Retinal pigment epithelial cell (primary cell): ENCODE measurements around the gene DARS2.
A peak's percentile ranks its signal among the peaks of the same experiment; 100 is the strongest.

ENCODE experiments used
- DNase-seq: peaks from one replicate; pipeline ENCODE4 v3.0.0-alpha.2; 2010; ENCODE audit warnings: low read depth
- H3K4me3 ChIP-seq: 2 replicates; pipeline ENCODE4 v1.5.1; 2011; ENCODE audit warnings: mild to moderate bottlenecking, low read length, control low read depth, moderate library complexity
- CTCF ChIP-seq: conservative IDR thresholded peaks from 2 replicates; pipeline ENCODE4 v1.5.1; 2011; ENCODE audit warnings: low read depth, low read length, control low read depth, inconsistent platforms

The DARS2 gene

DNA sequence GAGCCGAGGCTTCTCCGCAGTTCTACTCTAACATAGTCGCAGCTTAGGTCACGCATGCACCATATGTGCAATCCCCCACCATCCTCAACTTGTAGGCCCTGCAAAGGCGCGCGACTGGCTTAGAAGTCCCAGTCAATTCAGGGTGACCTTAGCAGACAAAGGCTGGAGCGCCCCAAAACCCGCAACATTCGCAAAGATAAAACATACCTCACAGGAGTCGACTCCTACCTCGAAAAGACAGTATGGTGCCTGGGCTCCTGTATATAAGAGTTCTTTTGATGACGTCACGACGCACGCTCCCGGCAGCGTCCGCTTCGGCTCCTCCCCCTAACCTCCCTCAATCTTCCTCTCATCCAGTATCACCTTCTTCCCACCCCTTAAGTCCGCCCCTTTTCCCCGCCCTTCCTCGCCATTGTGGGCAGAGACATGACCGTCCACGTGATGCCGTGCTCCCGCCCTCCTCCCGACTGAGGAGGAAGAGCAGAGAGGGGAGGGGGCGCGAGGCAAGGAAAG lies 43.3 kb downstream of the DARS2 start, which contains the start of gene GAS5:
TSS of gene GAS5 (minus strand) at position 237 of the 513 bp plus-strand sequence.
- peak; percentile 99 for DNase-seq
- H3K4me3 ChIP-seq = peak within 1 kb of the TSS; percentile 99
- no peak for TF ChIP-seq CTCF

DNA sequence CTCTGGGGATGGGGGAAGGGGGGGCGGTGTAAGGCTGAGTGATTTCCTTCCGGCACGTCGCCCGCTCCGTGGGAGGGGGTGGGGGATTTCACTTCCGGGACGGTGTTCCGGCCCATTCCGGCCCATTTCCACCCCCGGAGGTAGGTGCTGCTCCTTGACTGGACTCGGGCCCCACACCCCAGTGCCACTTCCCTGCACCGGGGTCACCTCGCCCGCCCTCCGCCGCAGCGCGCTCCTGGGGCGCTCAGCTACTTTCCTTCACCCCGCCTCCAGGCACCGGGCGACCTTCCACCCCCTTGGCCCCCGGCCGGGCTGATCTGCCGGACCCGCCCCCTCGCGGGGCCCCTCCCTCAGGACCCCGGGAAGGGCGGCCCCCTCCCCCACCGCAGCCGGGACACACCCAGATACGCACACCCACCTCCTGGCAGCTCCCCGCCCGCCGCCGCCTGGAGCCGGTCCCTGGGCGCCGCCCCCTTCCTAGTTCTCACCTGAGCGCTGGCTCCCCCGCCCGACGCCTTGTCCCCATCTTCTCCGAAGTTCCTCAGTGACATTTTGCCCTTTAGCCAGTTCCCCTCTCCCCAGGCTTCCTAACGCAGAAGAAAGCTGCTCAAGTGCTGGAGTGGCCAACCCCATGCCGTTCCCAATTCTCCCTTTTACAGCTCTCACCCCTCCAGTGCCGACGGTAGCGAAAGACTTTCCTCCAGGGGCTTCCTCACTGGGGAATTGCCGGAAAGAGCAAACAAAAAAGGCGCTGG lies 44.0 kb downstream of the DARS2 start, which contains the start of gene ZBTB37:
TSS of gene ZBTB37 (plus strand) at position 115 of the 755 bp plus-strand sequence. CDS start 1,846 bp downstream, outside the sequence.
- TF ChIP-seq CTCF = no peak
- peak within 1 kb of the TSS; percentile 99 for H3K4me3 ChIP-seq
- no peak for DNase-seq

DNA sequence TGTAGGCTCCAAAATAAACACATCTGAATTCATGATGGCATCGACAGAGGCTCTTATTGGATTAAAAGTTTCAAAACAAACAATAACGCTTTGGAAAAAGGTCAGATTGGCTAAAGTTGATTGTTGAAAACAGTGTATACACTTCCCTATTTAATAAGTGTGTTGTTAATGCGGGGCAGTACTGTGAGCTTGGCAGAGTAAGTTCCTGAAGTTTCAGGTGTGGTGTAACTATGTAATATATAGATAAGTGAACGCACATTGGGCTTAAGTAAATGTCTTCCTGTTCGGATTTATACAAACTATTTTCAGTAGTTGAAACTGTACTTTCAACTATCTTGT lies 44.5 kb downstream of the DARS2 start:
- DNase-seq = no peak
- H3K4me3 ChIP-seq = peak overlapping the region; percentile 99
- TF ChIP-seq CTCF = no peak

DNA sequence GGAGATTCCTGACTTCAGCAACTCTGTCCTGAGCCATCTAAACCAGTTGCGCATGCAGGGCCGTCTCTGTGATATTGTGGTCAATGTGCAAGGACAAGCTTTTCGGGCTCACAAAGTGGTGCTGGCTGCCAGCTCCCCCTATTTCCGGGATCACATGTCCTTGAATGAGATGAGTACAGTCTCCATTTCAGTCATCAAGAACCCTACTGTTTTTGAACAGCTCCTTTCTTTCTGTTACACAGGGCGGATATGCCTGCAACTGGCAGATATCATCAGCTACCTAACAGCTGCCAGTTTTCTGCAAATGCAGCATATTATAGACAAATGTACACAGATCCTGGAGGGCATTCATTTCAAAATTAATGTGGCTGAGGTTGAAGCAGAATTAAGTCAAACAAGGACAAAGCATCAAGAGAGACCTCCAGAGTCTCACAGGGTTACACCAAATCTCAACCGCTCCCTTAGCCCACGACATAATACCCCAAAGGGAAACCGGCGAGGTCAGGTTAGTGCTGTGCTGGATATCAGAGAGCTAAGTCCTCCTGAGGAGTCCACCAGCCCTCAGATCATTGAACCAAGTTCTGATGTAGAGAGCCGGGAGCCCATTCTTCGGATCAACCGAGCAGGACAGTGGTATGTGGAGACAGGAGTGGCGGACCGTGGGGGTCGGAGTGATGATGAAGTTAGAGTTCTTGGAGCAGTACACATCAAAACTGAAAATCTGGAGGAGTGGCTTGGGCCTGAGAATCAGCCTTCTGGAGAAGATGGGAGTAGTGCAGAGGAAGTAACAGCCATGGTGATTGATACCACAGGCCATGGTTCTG lies 46.0 kb downstream of the DARS2 start:
- DNase-seq = no peak
- no peak overlapping the region for H3K4me3 ChIP-seq
- TF ChIP-seq CTCF = no peak

DNA sequence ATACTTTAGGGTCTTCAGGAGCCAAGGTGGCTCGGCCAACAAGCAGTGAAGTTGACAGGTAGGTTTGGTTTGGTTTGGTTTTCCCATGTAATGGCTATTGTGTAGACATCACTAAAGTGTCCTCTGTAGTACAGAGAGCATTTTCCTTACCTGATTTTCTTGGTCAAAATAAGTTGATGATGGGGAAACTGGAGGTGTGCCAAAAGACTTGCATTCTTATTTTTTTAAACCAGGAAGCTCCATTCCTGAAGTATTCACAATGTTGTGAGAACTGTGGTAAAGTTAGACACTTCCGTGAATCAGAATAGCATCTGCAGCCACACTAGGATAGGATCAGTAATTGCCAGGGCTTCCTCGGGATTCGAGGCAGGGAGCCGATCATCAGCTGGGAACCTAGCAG lies 46.6 kb downstream of the DARS2 start:
- TF ChIP-seq CTCF = no peak
- H3K4me3 ChIP-seq = no peak overlapping the region
- no peak for DNase-seq

- DNase-seq = no peak
Measured at GRCh38 chr1:173871500-173871899, 47.0 kb downstream of the DARS2 start.

More at GRCh38 chr1:173871500-173871899, 47.0 kb downstream of the DARS2 start:
- no peak overlapping the region for H3K4me3 ChIP-seq
- TF ChIP-seq CTCF = no peak
